Subcutaneous adipose tissue (tissue), 4 donors: ENCODE results near the gene PDCD1. TPM values are rescaled to one million over a fixed set of nuclear protein-coding genes. Genes with fewer than 3 reads are reported as not detected.

Experiments
- CTCF ChIP-seq: fragments of 450-650 bp; IDR thresholded peaks from one replicate; pipeline ENCODE4 v1.5.1; 2016; ENCODE audit warnings: low read depth, mild to moderate bottlenecking, control low read depth, antibody characterized with exemption, moderate library complexity
- total RNA-seq, 4 donors: library from RNA; depleted of rRNA; stranded (reverse); fragments of >200 nt; gene quantifications; one replicate each; pipeline ENCODE4 v1.1.0, GENCODE V29; 2016

PDCD1 gene
- total RNA-seq, 4 donors from 2014 or later: 0.44 to 0.57 (median 0.51) TPM; not detected in 1

DNA sequence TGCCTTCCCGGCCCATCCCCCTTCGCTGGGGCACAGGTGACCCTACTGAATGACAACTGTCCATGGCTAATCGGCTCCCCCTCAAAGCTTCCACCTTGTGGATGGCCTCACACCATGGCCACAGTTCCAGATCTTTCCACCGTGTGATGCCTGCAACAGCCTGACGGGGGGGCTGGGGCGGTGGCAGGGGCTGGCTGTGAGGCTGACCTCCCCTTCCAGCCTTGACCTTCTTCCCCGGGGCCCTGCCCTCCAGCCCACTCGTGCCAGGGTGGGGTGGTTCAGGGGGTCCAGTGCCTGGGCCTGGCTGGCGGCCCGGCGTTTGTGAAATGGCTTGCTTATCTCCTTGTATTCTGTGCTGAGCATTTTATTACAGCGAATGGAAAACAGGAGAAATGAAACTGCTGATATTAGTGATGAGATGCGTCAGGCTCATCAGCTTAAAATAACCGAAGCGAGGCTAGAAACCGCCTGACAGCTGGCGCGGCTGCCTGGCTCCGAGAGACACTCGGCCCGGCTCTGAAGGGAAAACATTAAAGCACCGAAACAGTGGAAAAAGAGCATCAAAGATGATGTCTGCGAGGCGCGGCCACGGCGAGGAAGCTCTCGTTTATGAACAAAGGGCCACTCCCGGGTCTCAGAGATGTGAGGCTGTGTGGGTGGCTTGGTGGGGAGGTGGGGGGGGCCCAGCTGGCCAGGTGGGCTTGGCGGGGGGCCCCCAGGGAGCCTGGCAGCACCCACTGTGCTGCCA is 916 bp upstream of the PDCD1 start:
- no peak for TF ChIP-seq CTCF

DNA sequence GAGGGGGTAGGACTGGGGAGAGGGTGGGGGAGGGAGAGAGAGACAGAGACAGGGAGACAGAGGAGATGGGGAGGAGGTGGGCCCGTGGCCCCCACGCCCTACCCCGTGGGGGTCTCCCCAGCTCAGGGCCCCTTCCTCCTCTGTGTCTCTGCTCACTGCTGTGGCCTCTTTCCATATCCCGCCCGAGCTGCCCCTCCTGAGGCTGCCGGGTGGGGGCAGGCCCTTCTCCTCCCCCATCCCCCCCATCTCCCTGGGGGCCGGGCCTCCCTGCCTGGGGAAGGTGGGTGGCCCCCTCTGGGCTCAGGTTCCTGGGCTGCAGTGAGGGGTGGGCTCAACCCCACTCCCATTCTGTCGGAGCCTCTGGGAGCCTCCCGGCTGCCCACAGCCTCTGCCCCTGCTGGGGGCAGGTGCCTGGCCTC is 332 bp upstream of the PDCD1 start:
- no peak for TF ChIP-seq CTCF

DNA sequence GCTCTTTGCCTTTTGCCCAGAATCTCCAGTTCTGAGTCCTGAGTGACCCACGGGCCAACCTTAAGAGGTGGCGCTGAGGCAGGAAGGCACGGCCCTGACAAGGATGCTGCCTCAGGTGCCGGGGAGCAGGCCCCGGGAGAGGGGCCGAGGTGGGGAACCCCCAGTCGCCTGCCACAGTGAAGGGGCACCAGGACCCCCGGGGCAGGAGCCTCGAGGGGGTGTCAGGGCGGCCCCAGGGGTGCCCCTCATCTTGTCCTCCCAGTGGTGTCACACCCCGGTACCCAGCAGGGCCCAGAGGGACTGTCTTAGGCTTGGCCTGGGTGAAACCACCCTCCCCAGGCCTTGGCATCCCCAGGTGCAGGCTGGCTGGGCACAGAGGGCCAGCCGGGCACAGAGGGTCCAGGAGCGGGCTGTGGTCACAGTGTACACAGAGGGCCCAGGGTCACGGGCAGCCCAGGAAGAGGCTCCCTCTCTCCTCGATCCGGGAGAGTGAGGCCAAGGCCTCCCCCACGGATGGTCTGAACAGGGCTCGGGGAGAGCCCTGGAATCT is 1.0 kb downstream of the PDCD1 start:
- TF ChIP-seq CTCF: no peak

GRCh38 chr2:241857041-241857541 is 1.6 kb downstream of the PDCD1 start:
- TF ChIP-seq CTCF: no peak

- TF ChIP-seq CTCF: no peak
Measured at GRCh38 chr2:241855888-241856422, 2.7 kb downstream of the PDCD1 start.

DNA sequence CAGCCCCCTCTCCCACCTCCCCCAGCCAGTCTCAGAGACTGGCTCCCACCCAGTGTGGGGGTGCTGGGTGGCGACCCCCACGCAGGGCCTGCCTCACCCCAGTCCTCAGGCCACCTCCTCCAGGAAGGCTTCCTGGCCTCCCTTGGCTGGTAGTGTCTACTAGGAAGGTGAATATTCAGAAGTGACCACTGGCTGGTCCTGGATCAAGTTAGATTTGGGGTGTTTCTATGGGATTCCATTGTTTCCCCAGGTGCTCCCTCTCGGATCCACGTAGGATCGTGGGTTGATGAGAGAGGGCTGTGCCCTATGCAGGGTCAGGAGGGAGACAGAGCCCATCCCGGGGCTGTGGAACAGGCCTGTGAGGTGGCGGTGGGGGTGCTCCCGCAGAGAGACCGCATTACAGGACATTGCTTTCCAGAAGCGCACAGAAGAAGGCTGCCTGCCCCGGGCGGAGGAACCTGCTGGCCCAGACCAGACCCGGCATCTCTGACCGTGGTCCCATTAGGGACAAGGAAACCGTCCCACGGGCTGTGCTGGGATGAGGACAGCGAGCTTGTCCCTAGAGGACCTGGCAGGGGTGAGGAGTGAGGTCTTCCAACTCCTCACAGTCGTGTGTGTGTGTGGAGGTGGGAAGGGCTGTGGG is 3.3 kb downstream of the PDCD1 start:
- no peak for TF ChIP-seq CTCF
